Epidermal melanocyte (primary cell): ENCODE data around the gene ZCCHC8.
"Not testable (repeated sequence)": the region's sequence is repeated elsewhere in the genome, so short reads cannot be mapped to it uniquely, and the experiment has no call there.

Experiments used
- DNase-seq: peaks from one replicate; pipeline ENCODE4 v3.0.0; 2011; ENCODE audit warnings: low spot score; ENCODE audit not compliant: insufficient read length

Gene ZCCHC8

DNA sequence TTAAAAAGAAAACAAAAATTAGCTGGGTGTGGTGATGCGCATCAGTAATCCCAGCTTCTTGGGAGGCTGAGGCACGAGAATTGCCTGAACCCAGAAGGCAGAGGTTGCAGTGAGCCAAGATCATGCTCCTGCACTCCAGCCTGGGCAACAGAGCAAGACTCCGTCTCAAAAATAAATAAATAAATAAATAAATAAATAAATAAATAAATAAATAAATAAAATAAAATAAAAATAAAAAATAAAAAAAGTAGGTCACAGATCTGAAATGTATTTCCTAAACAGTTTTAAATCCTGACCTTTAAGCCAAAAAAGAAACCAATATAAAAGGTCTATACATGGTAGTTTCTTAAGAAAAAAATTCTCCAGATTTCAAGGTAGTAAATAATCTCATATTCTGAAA, 12.3 kb upstream of the ZCCHC8 start:
- not testable (repeated sequence) for DNase-seq

- no peak for DNase-seq
These were observed 7.4 kb upstream of the ZCCHC8 start for GRCh38 chr12:122508163-122508562.

GRCh38 chr12:122506393-122506938, 5.7 kb upstream of the ZCCHC8 start:
- no peak for DNase-seq

GRCh38 chr12:122505419-122506051, 4.8 kb upstream of the ZCCHC8 start:
- DNase-seq, result no peak

- no peak for DNase-seq
These were observed 3.3 kb upstream of the ZCCHC8 start for GRCh38 chr12:122503783-122504590.

DNA sequence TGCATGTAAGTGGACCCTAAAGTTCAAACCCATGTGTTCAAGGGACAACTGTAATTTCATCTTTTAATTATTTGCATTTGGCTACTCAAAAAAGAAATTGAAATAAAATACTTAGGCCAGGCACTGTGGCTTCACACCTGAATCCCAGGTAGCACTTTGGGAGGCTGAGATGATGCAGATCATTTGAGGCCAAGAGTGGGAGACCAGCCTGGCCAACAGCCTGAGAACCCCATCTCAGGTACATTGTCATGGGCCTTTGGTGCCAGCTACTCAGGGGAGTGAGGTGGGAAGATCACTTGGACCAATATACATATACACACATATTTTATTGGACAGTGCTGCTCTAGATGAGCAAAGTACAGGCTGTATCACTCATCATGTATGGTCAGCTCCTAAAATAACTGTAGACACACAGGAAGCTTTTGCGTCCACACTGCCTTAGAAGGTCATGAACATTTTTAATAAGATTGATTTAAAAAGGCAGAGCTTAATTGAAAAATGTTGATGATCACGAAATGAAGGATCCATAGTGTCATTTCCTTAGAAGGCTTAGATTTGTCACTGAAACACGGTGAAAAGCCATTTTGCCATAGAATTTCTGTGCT, 2.5 kb upstream of the ZCCHC8 start:
- no peak for DNase-seq

- no peak for DNase-seq
These were observed 807 bp upstream of the ZCCHC8 start for GRCh38 chr12:122501489-122501989.

- DNase-seq, result no peak
These were observed 594 bp downstream of the ZCCHC8 start for GRCh38 chr12:122499991-122500684.

GRCh38 chr12:122495258-122495657, 5.5 kb downstream of the ZCCHC8 start:
- no peak for DNase-seq

DNA sequence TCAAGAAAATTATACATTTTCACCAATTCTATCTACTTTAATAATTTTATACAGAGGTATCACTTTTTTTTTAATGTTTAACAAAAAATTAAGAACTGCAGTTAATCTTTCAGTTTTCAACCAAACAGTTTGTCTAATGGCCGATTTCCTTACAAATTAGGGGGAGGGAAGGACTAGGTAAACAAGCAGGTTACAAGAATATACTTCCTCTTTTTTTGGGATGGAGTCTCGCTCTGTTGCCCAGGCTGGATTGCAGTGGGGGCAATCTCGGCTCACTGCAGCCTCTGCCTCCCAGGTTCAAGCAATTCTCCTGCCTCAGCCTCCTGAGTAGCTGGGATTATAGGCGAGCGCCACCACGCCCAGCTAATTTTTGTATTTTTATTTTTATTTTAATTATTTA, 7.5 kb downstream of the ZCCHC8 start:
- DNase-seq, result not testable (repeated sequence)

- DNase-seq, result no peak
These were observed 8.7 kb downstream of the ZCCHC8 start for GRCh38 chr12:122491991-122492390.

GRCh38 chr12:122489038-122489437, 11.7 kb downstream of the ZCCHC8 start:
- DNase-seq, result no peak

- not testable (repeated sequence) for DNase-seq
These were observed 12.9 kb downstream of the ZCCHC8 start for GRCh38 chr12:122487807-122488206.

DNA sequence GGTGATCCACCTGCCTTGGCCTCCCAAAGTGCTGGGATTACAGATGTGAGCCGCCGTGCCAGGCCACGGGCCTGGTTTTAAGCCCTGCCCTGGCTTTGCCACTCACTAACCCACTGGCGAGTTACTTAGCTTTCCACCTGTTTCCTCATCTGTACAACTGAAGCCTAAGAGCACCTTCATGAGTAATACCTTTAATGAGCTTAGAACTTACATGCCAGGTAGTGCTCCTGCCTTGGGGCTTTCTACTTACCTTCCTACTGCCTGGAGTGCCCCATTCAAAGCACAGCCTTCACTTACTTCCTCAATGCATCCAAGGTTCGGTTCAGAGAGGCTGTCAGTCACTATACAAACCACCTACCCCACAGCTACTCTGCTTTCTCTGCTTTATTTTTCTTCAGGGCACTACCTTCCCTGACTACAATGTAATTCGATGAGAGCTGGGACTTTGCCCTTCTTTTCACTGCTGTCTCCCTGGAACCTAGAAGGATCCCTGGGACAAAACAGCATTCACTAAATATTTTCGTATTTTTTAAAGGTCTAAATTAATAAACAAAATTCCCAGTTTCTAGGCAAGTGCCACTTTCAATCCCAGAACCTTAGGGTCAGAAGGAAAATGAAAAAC, 13.8 kb downstream of the ZCCHC8 start:
- DNase-seq, result no peak

DNA sequence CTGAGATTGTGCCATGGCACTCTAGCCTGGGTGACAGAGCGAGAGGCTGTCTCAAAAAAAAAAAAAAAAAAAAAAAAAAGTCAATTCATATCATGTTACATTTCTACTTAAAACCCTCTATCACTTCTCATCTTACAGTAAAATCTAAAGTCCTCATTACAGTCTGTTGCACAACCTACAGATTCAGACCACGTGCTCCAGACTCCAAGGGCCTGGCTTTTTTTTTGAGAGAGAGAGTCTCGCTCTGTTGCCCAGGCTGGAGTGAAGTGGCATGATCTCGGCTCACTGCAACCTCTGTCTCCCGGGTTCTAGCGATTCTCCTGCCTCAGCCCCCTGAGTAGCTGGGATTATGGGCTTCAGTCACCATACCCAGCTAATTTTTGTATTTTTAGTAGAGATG, 14.4 kb downstream of the ZCCHC8 start:
- DNase-seq, result not testable (repeated sequence)

DNA sequence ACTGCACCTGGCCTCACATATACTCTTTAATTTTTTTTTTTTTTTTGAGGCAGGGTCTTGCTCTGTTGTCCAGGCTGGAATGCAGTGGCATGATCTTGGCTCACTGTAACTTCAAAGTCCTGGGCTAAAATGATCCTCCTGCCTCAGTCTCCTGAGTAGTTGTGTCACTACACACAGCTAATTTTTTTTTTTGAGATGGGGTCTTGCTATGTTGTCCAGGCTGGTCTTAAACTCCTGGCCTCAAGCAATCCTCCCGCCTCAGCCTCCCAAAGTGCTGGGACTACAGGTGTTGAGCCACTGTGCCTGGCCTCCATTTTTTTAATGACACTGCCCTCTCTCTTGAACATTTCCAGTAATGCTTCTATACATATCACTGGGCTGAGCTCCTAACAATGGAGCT, 16.3 kb downstream of the ZCCHC8 start:
- DNase-seq, result not testable (repeated sequence)

- no peak for DNase-seq
These were observed 16.8 kb downstream of the ZCCHC8 start for GRCh38 chr12:122483969-122484368.

GRCh38 chr12:122481861-122482260, 18.9 kb downstream of the ZCCHC8 start:
- no peak for DNase-seq

DNA sequence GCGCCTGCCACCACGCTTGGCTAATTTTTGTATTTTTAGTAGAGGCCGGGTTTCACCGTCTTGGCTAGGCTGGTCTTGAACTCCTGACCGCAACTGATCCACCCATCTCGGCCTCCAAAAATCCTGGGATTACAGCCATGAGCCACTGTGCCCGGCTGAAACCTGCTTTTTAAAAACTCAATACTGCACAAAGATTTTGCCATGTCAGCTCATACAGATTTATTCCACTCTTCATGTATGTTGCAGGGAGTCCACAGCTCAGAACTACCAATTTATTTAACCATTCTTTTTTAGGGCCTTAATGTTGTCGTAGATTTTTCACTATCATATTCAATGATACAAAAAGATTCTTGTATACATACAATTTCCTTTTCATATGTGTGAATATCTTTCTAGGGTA, 20.0 kb downstream of the ZCCHC8 start:
- DNase-seq, result no peak

DNA sequence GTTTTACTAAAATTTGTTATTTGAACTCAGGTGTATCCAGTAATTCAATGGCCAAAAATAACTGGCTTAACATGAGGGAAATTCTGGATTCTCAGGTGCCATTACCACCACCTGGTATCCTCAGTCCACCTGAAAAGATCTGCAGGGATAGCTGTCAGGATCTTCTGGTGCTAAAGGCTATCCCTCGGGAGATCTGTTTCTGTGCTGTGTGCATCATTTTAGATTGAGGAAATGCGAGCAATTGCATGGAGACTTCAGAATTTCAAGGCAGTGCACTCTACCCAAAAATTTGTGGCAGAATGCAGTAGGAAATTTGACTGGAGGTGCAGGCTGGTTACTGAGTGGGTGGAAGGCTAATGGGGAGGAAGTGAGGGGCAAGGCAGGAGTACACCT, 26.4 kb downstream of the ZCCHC8 start:
- no peak for DNase-seq
